ENCODE measurements around the gene PYGO2. TPM values are rescaled to one million over a fixed set of nuclear protein-coding genes. Genes with fewer than 3 reads are reported as not detected.
A peak's percentile ranks its signal among the peaks of the same experiment; 100 is the strongest.

Gene PYGO2
- total RNA-seq, 1 experiment from 2014 or later: 35.9 TPM

GRCh38 chr1:154936555-154937084, 25.0 kb downstream of the PYGO2 start, which contains the start of gene PMVK:
Gene PMVK (minus strand): TSS chr1:154936719. CDS start chr1:154936685, 34 bp downstream.
- peaks cover 6% of the 10 kb centered on the region for H3K36me3 Mint-ChIP-seq (ENCODE audit: insufficient read depth, unreplicated experiment)
- peak within 1 kb of the TSS; percentile 90 for H3K4me3 Mint-ChIP-seq (ENCODE audit: unreplicated experiment)
- peaks cover 49% of the 10 kb centered on the region for H3K4me1 Mint-ChIP-seq (ENCODE audit: insufficient read depth, unreplicated experiment)
- no peaks in the 10 kb centered on the region for H3K9me3 Mint-ChIP-seq (ENCODE audit: unreplicated experiment)
- TSS peak; percentile 69 for BruUV-seq (replicated peaks)
- peak within 1 kb of the TSS; percentile 100 for H3K27ac Mint-ChIP-seq (ENCODE audit: low read depth, unreplicated experiment)
- intact Hi-C loops (cut with micrococcal nuclease): loop anchor here (1.0 to 2.0 kb wide), 2 partner anchors 377 to 458 kb away; no protein-coding TSS in a partner anchor
- DNase-seq (ENCODE audit: unreplicated experiment): peak; percentile 99
- ChIA-PET POLR2A (interaction anchor here (0.6 to 6.3 kb wide), 55 partner anchors 9 to 1276 kb away, joined by 3 to 146 read pairs (median 5); partner anchors contain the start of genes ADAM15, CHRNB2, CKS1B and EFNA1), CTCF (interaction anchor here (0.6 to 5.7 kb wide), 32 partner anchors 9 to 667 kb away, joined by 3 to 45 read pairs (median 4); partner anchors contain the start of genes FLAD1, PBXIP1 and SHC1)
- TF ChIP-seq, protein P1, sequence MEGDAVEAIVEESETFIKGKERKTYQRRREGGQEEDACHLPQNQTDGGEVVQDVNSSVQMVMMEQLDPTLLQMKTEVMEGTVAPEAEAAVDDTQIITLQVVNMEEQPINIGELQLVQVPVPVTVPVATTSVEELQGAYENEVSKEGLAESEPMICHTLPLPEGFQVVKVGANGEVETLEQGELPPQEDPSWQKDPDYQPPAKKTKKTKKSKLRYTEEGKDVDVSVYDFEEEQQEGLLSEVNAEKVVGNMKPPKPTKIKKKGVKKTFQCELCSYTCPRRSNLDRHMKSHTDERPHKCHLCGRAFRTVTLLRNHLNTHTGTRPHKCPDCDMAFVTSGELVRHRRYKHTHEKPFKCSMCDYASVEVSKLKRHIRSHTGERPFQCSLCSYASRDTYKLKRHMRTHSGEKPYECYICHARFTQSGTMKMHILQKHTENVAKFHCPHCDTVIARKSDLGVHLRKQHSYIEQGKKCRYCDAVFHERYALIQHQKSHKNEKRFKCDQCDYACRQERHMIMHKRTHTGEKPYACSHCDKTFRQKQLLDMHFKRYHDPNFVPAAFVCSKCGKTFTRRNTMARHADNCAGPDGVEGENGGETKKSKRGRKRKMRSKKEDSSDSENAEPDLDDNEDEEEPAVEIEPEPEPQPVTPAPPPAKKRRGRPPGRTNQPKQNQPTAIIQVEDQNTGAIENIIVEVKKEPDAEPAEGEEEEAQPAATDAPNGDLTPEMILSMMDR (IDR thresholded peaks at IDR 0.05; ENCODE audit: unreplicated experiment): peak; percentile 26
- no peaks in the 10 kb centered on the region for H3K27me3 Mint-ChIP-seq (ENCODE audit: insufficient read depth, unreplicated experiment)

DNA sequence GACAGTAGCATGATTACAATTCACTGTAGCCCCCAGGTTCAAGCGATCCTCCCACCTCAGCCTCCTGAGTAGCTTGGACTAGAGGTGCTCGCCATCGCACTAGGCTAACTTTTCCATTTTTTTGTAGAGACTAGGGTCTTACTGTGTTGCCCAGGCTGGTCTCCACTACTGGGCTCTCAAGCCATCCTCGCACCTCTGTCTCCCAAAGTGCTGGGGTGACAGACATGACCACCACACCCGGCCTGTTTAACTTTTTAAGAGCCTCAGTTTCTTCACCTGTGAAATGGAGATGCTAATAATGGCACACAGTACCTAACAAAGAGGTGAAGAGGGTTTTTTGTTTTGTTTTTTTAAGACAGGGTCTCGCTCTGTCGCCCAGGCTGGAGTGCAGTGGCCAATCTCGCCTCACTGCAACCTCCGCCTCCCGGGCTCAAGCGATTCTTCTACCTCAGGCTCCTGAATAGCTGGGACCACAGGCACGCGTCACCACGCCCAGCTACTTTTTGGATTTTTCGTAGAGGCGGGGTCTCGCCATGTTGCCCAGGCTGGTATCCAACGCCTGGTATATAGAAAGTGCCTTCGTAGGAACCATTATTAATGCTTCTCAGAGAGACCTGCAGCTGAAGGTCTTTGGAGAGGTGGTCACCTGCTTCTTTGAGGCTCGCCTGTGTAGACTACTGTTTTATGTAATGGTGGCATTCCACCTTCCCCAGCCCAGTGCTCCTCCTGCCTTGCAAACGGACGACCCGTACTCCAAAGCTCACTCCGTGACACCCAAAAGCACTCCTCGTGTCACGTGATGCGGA, 25.6 kb downstream of the PYGO2 start:
- intact Hi-C loops (cut with micrococcal nuclease): loop anchor here (2.0 kb wide), 1 partner anchor 457 kb away; no protein-coding TSS in a partner anchor
- BruUV-seq (replicated peaks): no TSS peak
- Mint-ChIP-seq H3K27ac (ENCODE audit: low read depth, unreplicated experiment) (peak overlapping the region; percentile 100), H3K4me1 (ENCODE audit: insufficient read depth, unreplicated experiment) (peaks cover 49% of the 10 kb centered on the region), H3K9me3 (ENCODE audit: unreplicated experiment) (no peaks in the 10 kb centered on the region), H3K36me3 (ENCODE audit: insufficient read depth, unreplicated experiment) (peaks cover 6% of the 10 kb centered on the region), H3K27me3 (ENCODE audit: insufficient read depth, unreplicated experiment) (no peaks in the 10 kb centered on the region), H3K4me3 (ENCODE audit: unreplicated experiment) (peak overlapping the region; percentile 90)
- no peak for DNase-seq (ENCODE audit: unreplicated experiment)
- ChIA-PET POLR2A (interaction anchor here (0.6 to 6.3 kb wide), 51 partner anchors 9 to 553 kb away, joined by 3 to 146 read pairs (median 5); partner anchors contain the start of genes ADAM15, CHRNB2, CKS1B and EFNA1), CTCF (interaction anchor here (0.6 to 5.7 kb wide), 33 partner anchors 8 to 666 kb away, joined by 3 to 45 read pairs (median 4); partner anchors contain the start of genes PBXIP1 and SHC1)
- TF ChIP-seq, protein P1 (IDR thresholded peaks at IDR 0.05; ENCODE audit: unreplicated experiment): no peak

DNA sequence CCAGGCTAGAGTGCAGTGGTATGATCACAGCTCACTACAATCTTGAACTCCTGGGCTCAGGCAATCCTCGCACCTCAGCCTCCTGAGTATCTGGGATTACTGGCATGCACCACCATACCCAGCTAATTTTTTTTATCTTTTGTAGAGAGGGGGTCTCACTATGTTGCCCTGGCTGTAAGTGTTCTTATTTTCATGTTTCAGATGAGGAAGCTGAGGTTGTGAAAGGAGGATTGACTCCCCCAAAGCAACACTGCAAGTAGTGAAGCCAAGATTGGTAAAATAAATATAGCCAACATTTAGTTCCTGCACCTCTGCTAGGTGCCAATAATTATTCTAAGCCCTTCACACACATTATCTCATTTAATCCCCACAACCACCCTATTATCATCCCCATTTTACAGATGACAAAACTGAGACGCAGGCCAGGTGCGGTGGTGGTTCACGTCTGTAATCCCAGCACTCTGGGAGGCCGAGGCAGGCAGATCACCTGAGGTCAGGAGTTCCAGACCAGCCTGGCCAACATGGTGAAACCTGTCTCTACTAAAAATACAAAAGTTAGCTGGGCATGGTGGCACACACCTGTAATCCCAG, 27.1 kb downstream of the PYGO2 start:
- TF ChIP-seq, protein P1 (IDR thresholded peaks at IDR 0.05; ENCODE audit: unreplicated experiment): no peak
- intact Hi-C loops (cut with micrococcal nuclease): no loop called here
- ChIA-PET CTCF (interaction anchor here (0.6 to 1.4 kb wide), 5 partner anchors 9 to 375 kb away, joined by 3 to 7 read pairs (median 4); no protein-coding TSS in a partner anchor), POLR2A (interaction anchor here (4.8 kb wide), 1 partner anchor 22 kb away, joined by 114 read pairs; the partner anchor contains the start of genes PBXIP1 and PYGO2)
- H3K9me3 Mint-ChIP-seq (ENCODE audit: unreplicated experiment): no peaks in the 10 kb centered on the region
- peaks cover 49% of the 10 kb centered on the region for H3K4me1 Mint-ChIP-seq (ENCODE audit: insufficient read depth, unreplicated experiment)
- no peak overlapping the region for H3K27ac Mint-ChIP-seq (ENCODE audit: low read depth, unreplicated experiment)
- H3K4me3 Mint-ChIP-seq (ENCODE audit: unreplicated experiment): no peak overlapping the region
- peaks cover 14% of the 10 kb centered on the region for H3K36me3 Mint-ChIP-seq (ENCODE audit: insufficient read depth, unreplicated experiment)
- no TSS peak for BruUV-seq (replicated peaks)
- H3K27me3 Mint-ChIP-seq (ENCODE audit: insufficient read depth, unreplicated experiment): no peaks in the 10 kb centered on the region
- no peak for DNase-seq (ENCODE audit: unreplicated experiment)

Data from MCF 10A (cell line).